Body of pancreas (tissue), 4 donors: ENCODE results near the gene OR8B4. TPM values are rescaled to one million over a fixed set of nuclear protein-coding genes. Genes with fewer than 3 reads are reported as not detected.
A peak's percentile ranks its signal among the peaks of the same experiment; 100 is the strongest.
"Not testable (repeated sequence)": the region's sequence is repeated elsewhere in the genome, so short reads cannot be mapped to it uniquely, and the experiment has no call there.

Experiments
- ATAC-seq: fragments of 150-250 bp; one replicate; pipeline ENCODE4 v1.9.1; 2016
- DNase-seq, 4 donors: peaks; one replicate each; pipeline ENCODE4 v3.0.0-alpha.2; 2019
- H3K27ac ChIP-seq, 4 donors: fragments of 200-600 bp; sonication (generic); 1 replicate in 3 of 4; 2 replicates in 1 of 4; pipeline versions ENCODE4 v1.5.1 to v1.6.1; 2016 to 2019; ENCODE audit warnings: mild to moderate bottlenecking in 1 of 4, mixed read lengths in 1 of 4, moderate library complexity in 1 of 4
- H3K27me3 ChIP-seq, 2 donors: fragments of 200-600 bp; sonication (generic); one replicate each; pipeline ENCODE4 v1.6.0; 2016; ENCODE audit warnings: mild to moderate bottlenecking in 1 of 2
- H3K36me3 ChIP-seq, 2 donors: fragments of 200-600 bp; sonication (generic); replicated peaks in 1 of 2; 2 replicates each; pipeline ENCODE4 v1.5.1; 2016; ENCODE audit warnings: low read depth in 2 of 2; ENCODE audit not compliant: insufficient read depth in 1 of 2
- H3K4me1 ChIP-seq: fragments of 200-600 bp; sonication (generic); one replicate; pipeline ENCODE4 v1.6.0; 2016
- H3K4me3 ChIP-seq, 2 donors: fragments of 200-600 bp; sonication (generic); 1 replicate in 1 of 2; 2 replicates in 1 of 2; pipeline ENCODE4 v1.5.1; 2016 to 2019
- H3K9me3 ChIP-seq, 3 donors: fragments of 200-600 bp; sonication (generic); 1 replicate in 2 of 3; 2 replicates in 1 of 3; pipeline ENCODE4 v1.5.1; 2016
- CTCF ChIP-seq, 7 experiments: fragments of 450-650 bp in 4 of 7; fragments of 200-600 bp in 3 of 7; sonication (generic) in 3 of 7; IDR thresholded peaks; one replicate each; pipeline ENCODE4 v1.5.1; 2016 to 2019; ENCODE audit warnings: antibody characterized with exemption in 7 of 7
- POLR2A ChIP-seq, 3 donors: fragments of 450-650 bp; IDR thresholded peaks; one replicate each; pipeline ENCODE4 v1.6.1; 2016; ENCODE audit warnings: antibody characterized with exemption in 3 of 3, mild to moderate bottlenecking in 2 of 3
- WGBS, 2 donors: methylation state at CpG; one replicate each; pipeline ENCODE4 v1.1.5; 2017; 5-methylcytosine and 5-hydroxymethylcytosine counted together
- intact Hi-C: fragments of 100-400 bp; cut with DNase I; formaldehyde crosslinking; loops from one replicate; pipeline ENCODE4 v1.15.1; 2023
- total RNA-seq, 2 donors: library from RNA; depleted of rRNA; stranded (reverse); fragments of >200 nt; gene quantifications; one replicate each; pipeline ENCODE4 v1.1.0, GENCODE V29; 2016

The OR8B4 gene
- total RNA-seq, 2 donors from 2014 or later: not detected

- 64 to 70% methylated on average over 4 of the region's 4 CpGs for WGBS, 2 donors
- ATAC-seq (no peak), DNase-seq (no peak)
- Histone ChIP-seq H3K27ac (no peak overlapping the region), H3K9me3 (no peaks in the 10 kb centered on the region), H3K4me1 (no peaks in the 10 kb centered on the region), H3K36me3 (no peaks in the 10 kb centered on the region), H3K4me3 (no peak overlapping the region), H3K27me3 (no peaks in the 10 kb centered on the region)
- intact Hi-C loops: no loop called here
- no peak for TF ChIP-seq CTCF (IDR thresholded peaks at IDR 0.05)
- TF ChIP-seq POLR2A (IDR thresholded peaks at IDR 0.05): no peak
These were observed 3.6 kb downstream of the OR8B4 start for GRCh38 chr11:124421043-124421442.

GRCh38 chr11:124415356-124415923 lies 9.2 kb downstream of the OR8B4 start:
- Histone ChIP-seq H3K4me3 (no peak overlapping the region), H3K36me3 (no peaks in the 10 kb centered on the region), H3K4me1 (no peaks in the 10 kb centered on the region), H3K9me3 (no peaks in the 10 kb centered on the region), H3K27ac (no peak overlapping the region), H3K27me3 (no peaks in the 10 kb centered on the region)
- 17 to 18% methylated on average over 5 of the region's 5 CpGs for WGBS, 2 donors
- intact Hi-C loops: loop anchor here (10.0 kb wide), 1 partner anchor 169 kb away; no protein-coding TSS in a partner anchor
- ATAC-seq: no peak
- no peak for TF ChIP-seq POLR2A (IDR thresholded peaks at IDR 0.05)
- TF ChIP-seq CTCF (IDR thresholded peaks at IDR 0.05): peak; percentile 14 to 65 (median 52)
- peak in 1 of 4 donors; percentile 8 for DNase-seq

- Histone ChIP-seq H3K36me3 (no peaks in the 10 kb centered on the region), H3K4me1 (no peaks in the 10 kb centered on the region), H3K27ac (no peak overlapping the region), H3K4me3 (no peak overlapping the region), H3K9me3 (no peaks in the 10 kb centered on the region), H3K27me3 (no peaks in the 10 kb centered on the region)
- TF ChIP-seq POLR2A (IDR thresholded peaks at IDR 0.05): no peak
- TF ChIP-seq CTCF (IDR thresholded peaks at IDR 0.05): no peak
- 68 to 75% methylated on average over 7 of the region's 7 CpGs for WGBS, 2 donors
- intact Hi-C loops: loop anchor here (10.0 kb wide), 1 partner anchor 175 kb away; no protein-coding TSS in a partner anchor
- DNase-seq: no peak
- no peak for ATAC-seq
These were observed 14.8 kb downstream of the OR8B4 start for GRCh38 chr11:124409906-124410305.

- no peaks in the 10 kb centered on the region for H3K36me3 ChIP-seq
- no peaks in the 10 kb centered on the region for H3K27me3 ChIP-seq
- DNase-seq (no peak), ATAC-seq (no peak)
- no peak overlapping the region for H3K27ac ChIP-seq
- TF ChIP-seq POLR2A (IDR thresholded peaks at IDR 0.05) (no peak), CTCF (IDR thresholded peaks at IDR 0.05) (no peak)
- no peaks in the 10 kb centered on the region for H3K4me1 ChIP-seq
- intact Hi-C loops: no loop called here
- 49 to 59% methylated on average over 2 of the region's 2 CpGs for WGBS, 2 donors
- no peak overlapping the region for H3K4me3 ChIP-seq
- no peaks in the 10 kb centered on the region for H3K9me3 ChIP-seq
These were observed 19.1 kb downstream of the OR8B4 start for GRCh38 chr11:124405581-124405980.

GRCh38 chr11:124403186-124403585 lies 21.5 kb downstream of the OR8B4 start:
- DNase-seq, ATAC-seq, H3K9me3 ChIP-seq, H3K4me3 ChIP-seq, H3K36me3 ChIP-seq, H3K4me1 ChIP-seq, H3K27ac ChIP-seq, intact Hi-C loops, H3K27me3 ChIP-seq: not testable (repeated sequence)
- 84 to 90% methylated on average over 8 of the region's 27 CpGs for WGBS, 2 donors
